Activated CD4-positive, alpha-beta memory T cell treated with anti-CD3 and anti-CD28 coated beads for 36 hours (primary cell): ENCODE results near the gene DCPS. TPM values are rescaled to one million over a fixed set of nuclear protein-coding genes. Genes with fewer than 3 reads are reported as not detected.
A peak's percentile ranks its signal among the peaks of the same experiment; 100 is the strongest.

Experiments
- CTCF ChIA-PET: fragments of 350-600 bp; sonication (Branson Sonifier 250); formaldehyde crosslinking; loops from one replicate; lab custom pipeline; 2021; ENCODE audit warnings: antibody characterized with exemption, inconsistent platforms; lab: Charles Lee
- POLR2A ChIA-PET: fragments of 350-600 bp; sonication (Branson Sonifier 250); formaldehyde crosslinking; loops from one replicate; lab custom pipeline; 2021; ENCODE audit warnings: antibody characterized with exemption; lab: Charles Lee
- DNase-seq: peaks from one replicate; pipeline ENCODE4 v3.0.0-alpha.2; 2020
- H3K27ac Mint-ChIP-seq: one replicate; pipeline ENCODE4 v1.8.0; 2021; ENCODE audit warnings: mixed read lengths
- H3K27me3 Mint-ChIP-seq: one replicate; pipeline ENCODE4 v1.8.0; 2021; ENCODE audit warnings: mixed read lengths
- H3K36me3 Mint-ChIP-seq: one replicate; pipeline ENCODE4 v1.8.0; 2021; ENCODE audit warnings: mixed read lengths
- H3K4me1 Mint-ChIP-seq: one replicate; pipeline ENCODE4 v1.8.0; 2021; ENCODE audit warnings: low read depth, mixed read lengths
- H3K4me3 Mint-ChIP-seq: one replicate; pipeline ENCODE4 v1.8.0; 2021; ENCODE audit warnings: mild to moderate bottlenecking, mixed read lengths
- H3K9me3 Mint-ChIP-seq: one replicate; pipeline ENCODE4 v1.8.0; 2021; ENCODE audit warnings: mixed read lengths
- intact Hi-C: fragments of 100-400 bp; cut with micrococcal nuclease; formaldehyde crosslinking; loops from one replicate; pipeline ENCODE4 v1.15.1; 2023
- total RNA-seq, 2 experiments: library from RNA; stranded (reverse); gene quantifications; one replicate each; pipeline ENCODE4 v1.2.3, GENCODE V29; 2021

Gene DCPS
- total RNA-seq, 2 experiments from 2014 or later = 40.1 to 43.9 TPM

DNA sequence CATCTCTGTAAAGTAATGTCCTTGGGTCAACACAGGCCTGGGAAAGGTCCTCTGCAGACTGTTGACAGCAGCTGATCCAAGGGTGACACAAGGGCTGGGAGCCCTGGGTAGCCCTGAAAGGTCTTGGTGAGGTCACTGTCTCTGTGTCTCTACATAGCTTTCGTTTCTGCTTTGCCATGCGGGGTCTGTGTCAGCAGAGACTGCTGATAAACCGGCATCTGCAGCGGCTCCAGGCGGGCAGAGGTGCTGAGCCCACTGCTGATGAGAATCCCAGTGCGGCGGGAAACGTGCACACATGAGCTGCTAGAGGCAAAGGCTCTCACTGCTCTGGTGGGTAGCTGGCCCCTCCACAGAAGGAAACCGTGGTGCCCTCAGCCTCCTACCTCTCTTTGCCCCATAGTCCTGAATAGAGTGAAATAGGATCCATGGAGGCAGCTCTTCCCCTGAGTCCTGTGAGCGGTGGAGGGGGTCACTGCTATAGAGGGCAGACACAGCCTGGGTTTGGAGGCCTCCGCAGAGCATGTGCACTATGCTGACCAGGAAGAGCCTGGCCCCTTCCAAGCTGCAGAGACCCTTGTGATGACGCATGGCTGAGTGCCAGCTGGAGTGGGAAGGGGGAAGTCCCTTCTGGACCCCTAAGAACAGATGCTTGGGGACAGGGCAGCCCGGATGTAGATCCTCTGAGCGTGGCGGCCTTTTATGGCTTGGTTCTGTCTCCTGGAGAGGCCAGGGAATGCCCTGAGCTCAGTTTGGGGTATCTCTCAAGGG lies 33.8 kb downstream of the DCPS start:
- Mint-ChIP-seq H3K27me3 (no peaks in the 10 kb centered on the region), H3K4me3 (no peak overlapping the region), H3K27ac (no peak overlapping the region), H3K9me3 (no peaks in the 10 kb centered on the region), H3K4me1 (peaks cover 19% of the 10 kb centered on the region), H3K36me3 (peaks cover 25% of the 10 kb centered on the region)
- ChIA-PET CTCF (interaction anchor here (1.0 kb wide), 1 partner anchor 143 kb away, joined by 3 read pairs; no protein-coding TSS in a partner anchor), POLR2A (no interaction called here)
- DNase-seq = no peak
- intact Hi-C loops = no loop called here

DNA sequence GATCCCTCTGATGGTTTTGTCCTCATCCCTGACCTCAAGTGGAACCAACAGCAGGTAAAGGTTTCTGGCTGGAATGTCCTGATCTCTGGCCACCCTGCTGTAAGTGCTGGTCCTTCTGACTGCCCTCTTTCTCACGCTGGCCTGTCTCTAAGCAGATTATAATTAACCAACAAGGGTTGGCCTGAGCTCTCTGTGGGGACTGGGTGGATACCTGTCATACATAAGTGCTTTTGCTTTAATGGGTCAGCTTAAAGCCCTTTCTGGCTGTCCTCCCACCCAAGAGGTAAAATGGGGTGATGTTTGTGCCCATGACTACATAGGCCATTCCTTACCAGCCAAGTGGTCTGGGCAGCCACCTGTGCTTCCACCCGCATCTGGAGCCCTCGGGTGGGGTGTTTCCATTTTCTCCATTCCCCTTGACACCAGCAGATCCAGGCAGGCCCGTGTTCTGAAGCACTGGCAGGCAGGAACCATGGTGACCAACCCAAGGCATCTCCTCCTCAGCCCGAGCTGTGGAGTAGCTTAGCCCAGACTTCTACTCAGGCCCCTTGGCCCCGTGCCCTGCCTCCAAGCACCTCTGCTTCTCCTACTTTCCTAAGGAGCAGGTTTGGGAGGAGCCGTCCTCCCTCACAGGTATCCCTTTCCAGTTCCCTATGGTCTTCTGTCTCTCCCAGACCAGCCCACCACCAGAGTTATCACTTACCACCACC lies 34.6 kb downstream of the DCPS start:
- intact Hi-C loops = no loop called here
- H3K4me3 Mint-ChIP-seq = no peak overlapping the region
- no peak overlapping the region for H3K27ac Mint-ChIP-seq
- H3K27me3 Mint-ChIP-seq = no peaks in the 10 kb centered on the region
- DNase-seq = no peak
- H3K9me3 Mint-ChIP-seq = no peaks in the 10 kb centered on the region
- ChIA-PET POLR2A (no interaction called here), CTCF (no interaction called here)
- peaks cover 26% of the 10 kb centered on the region for H3K36me3 Mint-ChIP-seq
- H3K4me1 Mint-ChIP-seq = peaks cover 18% of the 10 kb centered on the region

DNA sequence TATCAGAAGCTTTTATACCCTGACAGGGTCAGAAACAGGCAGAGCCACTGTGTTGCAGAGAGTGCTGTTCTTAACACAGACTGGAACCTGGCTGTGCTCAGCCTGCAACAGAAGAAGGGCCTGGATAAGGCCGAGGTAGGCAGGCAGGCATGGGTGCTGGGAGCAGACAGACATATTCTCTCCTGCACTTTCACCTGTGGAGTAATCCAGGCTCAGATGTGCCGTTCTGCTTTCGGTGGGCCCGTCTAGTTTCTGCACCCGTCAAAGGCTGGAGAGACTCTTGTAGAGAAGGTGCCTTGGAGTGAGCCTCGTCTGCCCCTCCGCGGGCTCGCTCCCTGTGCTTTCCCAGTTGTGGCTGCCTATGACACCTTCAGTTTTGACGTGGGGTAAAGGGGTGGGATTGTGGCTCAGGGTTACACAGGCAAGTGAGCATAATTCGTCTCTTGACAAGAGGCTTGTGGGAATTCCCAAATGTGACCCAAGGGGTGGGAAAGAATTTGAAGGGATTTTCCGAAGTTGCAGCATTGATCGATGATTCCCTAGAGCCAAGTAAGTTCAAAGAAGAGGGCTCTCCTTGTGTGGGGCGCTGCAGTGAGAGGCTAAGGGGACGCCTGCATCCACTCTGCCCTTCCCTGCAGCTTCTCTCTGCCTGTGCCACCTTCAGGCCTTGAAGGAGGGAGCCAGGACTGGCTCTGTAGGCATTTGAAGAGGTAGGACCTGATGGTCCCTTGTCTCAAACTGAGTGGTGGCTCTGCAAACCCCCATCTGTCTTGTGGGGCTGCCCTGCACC lies 35.4 kb downstream of the DCPS start:
- intact Hi-C loops = no loop called here
- POLR2A ChIA-PET = no interaction called here
- Mint-ChIP-seq H3K4me3 (no peak overlapping the region), H3K27me3 (no peaks in the 10 kb centered on the region), H3K36me3 (peaks cover 31% of the 10 kb centered on the region), H3K27ac (no peak overlapping the region), H3K9me3 (no peaks in the 10 kb centered on the region), H3K4me1 (peaks cover 18% of the 10 kb centered on the region)
- no peak for DNase-seq
- CTCF ChIA-PET = no interaction called here

DNA sequence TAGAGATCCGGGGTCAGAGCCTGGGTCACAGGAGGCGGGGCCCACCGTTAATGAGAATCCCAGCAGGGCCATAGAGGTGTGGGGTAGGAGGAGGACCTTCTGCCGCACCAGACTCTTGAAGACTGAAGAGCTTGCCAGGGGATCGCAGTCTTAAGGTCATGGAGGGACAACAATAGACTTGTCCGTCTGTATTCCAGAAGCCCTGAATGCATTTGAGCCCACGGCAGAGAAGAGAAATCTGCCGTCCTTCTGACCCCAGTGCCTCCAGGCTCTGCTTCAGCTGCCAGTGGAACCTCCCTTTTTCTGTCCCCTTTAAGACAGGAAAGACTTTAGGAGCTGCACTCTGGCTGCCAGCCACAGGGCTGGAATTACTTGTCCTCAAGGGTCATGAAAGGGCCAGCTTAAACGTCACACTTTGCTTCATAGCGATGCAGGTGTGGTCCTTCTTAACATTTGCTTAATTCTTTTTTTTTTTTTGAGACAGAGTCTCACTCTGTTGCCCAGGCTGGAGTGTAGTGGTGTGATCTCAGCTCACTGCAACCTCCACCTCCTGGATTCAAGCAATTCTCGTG lies 36.1 kb downstream of the DCPS start:
- Mint-ChIP-seq H3K27ac (no peak overlapping the region), H3K36me3 (peaks cover 34% of the 10 kb centered on the region), H3K4me3 (no peak overlapping the region), H3K9me3 (no peaks in the 10 kb centered on the region), H3K4me1 (peaks cover 18% of the 10 kb centered on the region), H3K27me3 (no peaks in the 10 kb centered on the region)
- intact Hi-C loops = no loop called here
- DNase-seq = no peak
- POLR2A ChIA-PET = no interaction called here
- CTCF ChIA-PET = no interaction called here

DNA sequence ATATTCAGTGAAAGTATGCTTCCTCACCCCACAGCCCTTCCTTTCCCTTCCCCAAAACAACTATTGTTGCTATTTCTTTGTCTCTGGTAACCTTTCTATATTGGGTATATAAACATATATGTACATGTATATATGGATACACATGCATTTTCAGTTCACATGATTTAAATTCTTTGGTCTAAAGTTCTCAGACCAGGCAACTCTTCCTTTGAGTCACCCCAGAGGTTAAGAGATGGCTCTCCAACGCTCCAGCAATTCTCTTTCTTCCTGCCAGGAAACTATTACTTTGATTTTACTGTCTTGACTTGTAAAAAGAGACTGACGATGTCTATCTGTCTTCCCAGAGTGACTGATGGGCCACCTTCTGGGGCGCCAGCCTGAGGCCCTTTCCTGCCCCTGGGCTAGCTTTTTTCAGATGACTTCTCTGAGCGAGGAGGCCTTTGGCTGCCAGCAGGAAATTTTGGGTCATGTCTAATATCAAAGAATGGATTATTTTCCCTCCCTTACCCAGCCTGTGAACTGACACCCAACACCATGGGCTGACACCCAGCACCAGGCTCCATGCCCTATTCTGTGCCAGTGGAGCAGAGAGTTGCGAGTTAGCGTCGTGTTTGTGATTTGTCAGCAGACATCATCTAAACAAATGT lies 37.2 kb downstream of the DCPS start:
- no peak overlapping the region for H3K4me3 Mint-ChIP-seq
- DNase-seq = no peak
- H3K27ac Mint-ChIP-seq = peak overlapping the region; percentile 14
- H3K9me3 Mint-ChIP-seq = no peaks in the 10 kb centered on the region
- CTCF ChIA-PET = interaction anchor here (1.8 kb wide), 1 partner anchor 140 kb away, joined by 5 read pairs; no protein-coding TSS in a partner anchor
- no peaks in the 10 kb centered on the region for H3K27me3 Mint-ChIP-seq
- peaks cover 30% of the 10 kb centered on the region for H3K36me3 Mint-ChIP-seq
- intact Hi-C loops = no loop called here
- H3K4me1 Mint-ChIP-seq = peaks cover 21% of the 10 kb centered on the region
- POLR2A ChIA-PET = no interaction called here

DNA sequence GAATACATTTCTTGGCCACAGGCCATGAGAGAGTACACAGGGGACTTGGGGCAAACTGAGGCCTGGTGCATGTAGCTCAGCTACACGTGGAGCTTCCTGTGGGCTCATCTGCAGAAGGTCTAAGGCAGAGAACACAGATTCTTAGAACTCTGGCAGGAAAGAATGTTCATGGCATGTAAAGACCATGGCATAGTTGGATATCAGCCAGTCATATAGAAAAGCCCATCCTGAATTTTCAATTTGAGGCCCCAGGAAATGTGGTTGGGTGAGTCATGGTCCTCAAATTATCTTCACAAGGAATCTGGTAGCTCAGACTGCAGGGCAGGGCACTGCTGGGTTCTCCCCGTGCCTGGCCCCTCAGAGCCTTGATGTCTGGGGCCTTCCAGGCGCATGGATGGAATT lies 37.9 kb downstream of the DCPS start:
- Mint-ChIP-seq H3K9me3 (no peaks in the 10 kb centered on the region), H3K27me3 (no peaks in the 10 kb centered on the region), H3K4me1 (peaks cover 22% of the 10 kb centered on the region), H3K36me3 (peaks cover 28% of the 10 kb centered on the region), H3K27ac (no peak overlapping the region), H3K4me3 (no peak overlapping the region)
- ChIA-PET POLR2A (no interaction called here), CTCF (interaction anchor here (1.8 kb wide), 1 partner anchor 139 kb away, joined by 5 read pairs; no protein-coding TSS in a partner anchor)
- intact Hi-C loops = no loop called here
- no peak for DNase-seq

DNA sequence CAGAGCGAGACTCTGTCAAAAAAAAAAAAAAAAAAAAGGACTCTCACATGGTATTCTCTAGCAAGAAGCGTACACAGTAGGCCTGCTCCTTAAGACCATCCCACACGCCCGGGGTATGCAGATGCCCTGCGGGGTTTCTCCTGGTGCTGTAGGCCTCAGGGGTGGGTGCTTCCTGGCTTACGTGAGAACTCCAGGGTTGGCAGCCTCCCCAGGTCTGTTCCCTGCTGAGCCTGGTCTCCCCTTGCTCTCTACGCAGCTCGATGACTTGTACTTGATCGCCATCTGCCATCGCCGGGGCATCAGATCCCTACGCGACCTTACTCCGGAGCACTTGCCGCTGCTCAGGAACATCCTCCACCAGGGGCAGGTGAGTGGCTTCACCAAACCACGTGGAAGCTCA lies 39.2 kb downstream of the DCPS start:
- ChIA-PET POLR2A (no interaction called here), CTCF (interaction anchor here (1.8 kb wide), 1 partner anchor 138 kb away, joined by 5 read pairs; no protein-coding TSS in a partner anchor)
- Mint-ChIP-seq H3K4me1 (peaks cover 22% of the 10 kb centered on the region), H3K9me3 (no peaks in the 10 kb centered on the region), H3K36me3 (peaks cover 29% of the 10 kb centered on the region), H3K27ac (no peak overlapping the region), H3K27me3 (no peaks in the 10 kb centered on the region), H3K4me3 (no peak overlapping the region)
- no peak for DNase-seq
- intact Hi-C loops = no loop called here

DNA sequence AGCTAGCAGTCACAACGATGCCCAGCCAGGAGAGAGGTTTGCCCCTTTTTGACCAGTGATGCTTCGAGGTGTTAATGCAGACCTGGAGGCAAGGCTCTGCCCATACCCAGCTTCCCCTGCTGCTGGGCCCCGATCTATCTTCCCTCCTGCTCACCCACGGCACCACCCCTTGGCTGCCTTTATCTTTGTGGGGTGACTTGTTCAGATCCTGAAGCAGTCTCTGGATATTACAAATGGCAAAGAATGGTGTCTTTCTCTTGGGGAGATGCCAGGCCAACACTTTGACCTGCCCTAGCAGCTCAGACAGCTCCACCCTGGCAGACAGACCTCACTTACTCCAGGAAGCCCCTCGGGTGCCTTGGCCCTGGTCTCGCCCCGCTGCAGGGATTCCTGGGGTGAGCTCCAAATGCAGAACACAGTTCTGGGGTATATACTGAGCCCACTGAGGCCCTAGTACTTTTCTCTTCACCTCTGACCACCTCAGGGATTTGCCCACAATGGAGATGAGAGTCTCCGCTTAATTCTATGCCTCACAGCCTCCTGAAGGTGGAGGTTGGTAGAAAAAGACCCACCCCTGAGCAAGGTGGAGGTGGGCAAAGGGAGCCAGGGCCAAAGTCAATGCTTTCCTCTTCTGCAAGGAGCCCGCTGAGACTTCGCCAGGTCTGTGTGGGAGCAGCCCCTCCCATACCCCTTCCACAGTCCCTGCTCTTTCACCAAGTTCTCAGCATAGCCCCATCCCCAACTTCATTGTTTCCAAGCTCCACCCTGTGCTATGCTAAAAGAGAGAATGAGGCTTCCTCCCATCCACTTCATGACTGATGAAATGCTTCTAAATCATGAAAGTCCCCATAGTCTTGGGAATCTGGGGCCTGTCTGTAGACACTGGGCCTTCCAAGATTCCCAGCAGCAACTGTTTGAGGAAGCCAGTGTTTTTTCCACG lies 40.6 kb downstream of the DCPS start:
- peaks cover 32% of the 10 kb centered on the region for H3K4me1 Mint-ChIP-seq
- POLR2A ChIA-PET = interaction anchor here (1.3 kb wide), 1 partner anchor 9 kb away, joined by 3 read pairs; no protein-coding TSS in a partner anchor
- CTCF ChIA-PET = no interaction called here

DNA sequence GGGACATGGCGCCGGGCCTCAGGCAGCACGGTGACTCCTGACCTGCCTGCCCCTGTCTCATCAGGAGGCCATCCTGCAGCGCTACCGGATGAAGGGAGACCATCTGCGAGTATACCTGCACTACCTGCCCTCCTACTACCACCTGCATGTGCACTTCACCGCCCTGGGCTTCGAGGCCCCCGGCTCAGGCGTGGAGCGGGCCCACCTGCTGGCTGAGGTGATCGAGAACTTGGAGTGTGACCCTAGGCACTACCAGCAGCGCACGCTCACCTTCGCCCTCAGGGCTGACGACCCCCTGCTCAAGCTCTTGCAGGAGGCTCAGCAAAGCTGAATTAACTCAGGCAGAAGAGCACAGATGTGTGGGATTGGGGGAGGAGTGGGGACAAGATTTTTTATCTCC lies 41.4 kb downstream of the DCPS start:
- Mint-ChIP-seq H3K9me3 (no peaks in the 10 kb centered on the region), H3K27me3 (no peaks in the 10 kb centered on the region), H3K36me3 (peaks cover 30% of the 10 kb centered on the region), H3K4me1 (peaks cover 32% of the 10 kb centered on the region), H3K27ac (no peak overlapping the region), H3K4me3 (no peak overlapping the region)
- intact Hi-C loops = no loop called here
- POLR2A ChIA-PET = interaction anchor here (1.3 kb wide), 1 partner anchor 10 kb away, joined by 3 read pairs; no protein-coding TSS in a partner anchor
- no peak for DNase-seq
- CTCF ChIA-PET = no interaction called here

More for the DNA sequence above, 40.6 kb downstream of the DCPS start:
- Mint-ChIP-seq H3K4me3 (no peak overlapping the region), H3K36me3 (peaks cover 30% of the 10 kb centered on the region), H3K9me3 (no peaks in the 10 kb centered on the region), H3K27ac (no peak overlapping the region), H3K27me3 (no peaks in the 10 kb centered on the region)
- DNase-seq = no peak
- intact Hi-C loops = no loop called here

DNA sequence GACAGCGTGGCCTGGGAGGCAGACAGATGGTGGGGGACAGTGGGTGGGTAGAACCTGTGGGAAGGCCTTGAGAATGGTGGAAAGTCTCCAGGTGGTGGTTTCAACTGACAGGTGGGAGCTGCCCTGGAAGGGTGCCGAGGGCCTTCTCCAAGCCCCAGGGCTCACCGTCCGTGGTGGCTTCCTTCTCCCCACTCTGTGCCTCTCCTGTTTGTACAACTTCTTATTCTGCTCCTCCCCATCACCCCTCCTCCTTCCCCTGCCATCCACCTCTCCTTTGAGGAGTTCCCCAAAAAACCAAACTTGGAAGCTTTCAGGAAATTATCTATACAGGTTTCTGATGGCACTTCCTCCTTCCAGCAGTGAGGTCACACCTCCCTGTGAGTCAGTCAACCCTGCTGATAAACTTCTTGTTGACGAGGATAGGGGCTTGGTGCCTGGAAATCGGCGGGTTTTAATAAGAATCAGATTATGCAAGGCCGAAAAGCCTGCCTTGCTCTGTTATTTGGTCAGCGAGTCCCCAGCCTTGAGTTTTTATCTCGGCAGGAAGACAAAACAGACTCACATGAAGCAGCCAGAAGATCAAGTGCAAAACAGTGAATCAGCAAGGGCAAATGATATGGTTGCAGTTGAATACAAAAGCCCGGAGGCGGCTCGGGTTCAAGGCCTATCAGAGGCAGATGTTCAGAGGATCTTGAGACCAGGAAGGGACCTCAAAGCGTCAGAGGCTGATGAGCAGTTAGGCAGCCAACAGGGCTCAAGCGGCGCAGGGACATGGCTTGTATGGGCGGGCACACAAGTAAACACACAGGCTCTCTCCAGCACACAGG lies 42.1 kb downstream of the DCPS start:
- no peak overlapping the region for H3K4me3 Mint-ChIP-seq
- peaks cover 32% of the 10 kb centered on the region for H3K4me1 Mint-ChIP-seq
- H3K27ac Mint-ChIP-seq = peak overlapping the region; percentile 76
- ChIA-PET POLR2A (interaction anchor here (1.3 kb wide), 1 partner anchor 11 kb away, joined by 3 read pairs; no protein-coding TSS in a partner anchor), CTCF (no interaction called here)
- DNase-seq = peak; percentile 22
- no peaks in the 10 kb centered on the region for H3K27me3 Mint-ChIP-seq
- no peaks in the 10 kb centered on the region for H3K9me3 Mint-ChIP-seq
- peaks cover 34% of the 10 kb centered on the region for H3K36me3 Mint-ChIP-seq
- intact Hi-C loops = no loop called here
